AML-193 (cell line): Measurements from ENCODE around the gene TRIM10.
A peak's percentile ranks its signal among the peaks of the same experiment; 100 is the strongest.

Source experiments
- DNase-seq, 2 experiments: peaks; one replicate each; lab custom pipeline; 2025; lab: John Stamatoyannopoulos, UW

The TRIM10 gene, protein sequence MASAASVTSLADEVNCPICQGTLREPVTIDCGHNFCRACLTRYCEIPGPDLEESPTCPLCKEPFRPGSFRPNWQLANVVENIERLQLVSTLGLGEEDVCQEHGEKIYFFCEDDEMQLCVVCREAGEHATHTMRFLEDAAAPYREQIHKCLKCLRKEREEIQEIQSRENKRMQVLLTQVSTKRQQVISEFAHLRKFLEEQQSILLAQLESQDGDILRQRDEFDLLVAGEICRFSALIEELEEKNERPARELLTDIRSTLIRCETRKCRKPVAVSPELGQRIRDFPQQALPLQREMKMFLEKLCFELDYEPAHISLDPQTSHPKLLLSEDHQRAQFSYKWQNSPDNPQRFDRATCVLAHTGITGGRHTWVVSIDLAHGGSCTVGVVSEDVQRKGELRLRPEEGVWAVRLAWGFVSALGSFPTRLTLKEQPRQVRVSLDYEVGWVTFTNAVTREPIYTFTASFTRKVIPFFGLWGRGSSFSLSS

DNA sequence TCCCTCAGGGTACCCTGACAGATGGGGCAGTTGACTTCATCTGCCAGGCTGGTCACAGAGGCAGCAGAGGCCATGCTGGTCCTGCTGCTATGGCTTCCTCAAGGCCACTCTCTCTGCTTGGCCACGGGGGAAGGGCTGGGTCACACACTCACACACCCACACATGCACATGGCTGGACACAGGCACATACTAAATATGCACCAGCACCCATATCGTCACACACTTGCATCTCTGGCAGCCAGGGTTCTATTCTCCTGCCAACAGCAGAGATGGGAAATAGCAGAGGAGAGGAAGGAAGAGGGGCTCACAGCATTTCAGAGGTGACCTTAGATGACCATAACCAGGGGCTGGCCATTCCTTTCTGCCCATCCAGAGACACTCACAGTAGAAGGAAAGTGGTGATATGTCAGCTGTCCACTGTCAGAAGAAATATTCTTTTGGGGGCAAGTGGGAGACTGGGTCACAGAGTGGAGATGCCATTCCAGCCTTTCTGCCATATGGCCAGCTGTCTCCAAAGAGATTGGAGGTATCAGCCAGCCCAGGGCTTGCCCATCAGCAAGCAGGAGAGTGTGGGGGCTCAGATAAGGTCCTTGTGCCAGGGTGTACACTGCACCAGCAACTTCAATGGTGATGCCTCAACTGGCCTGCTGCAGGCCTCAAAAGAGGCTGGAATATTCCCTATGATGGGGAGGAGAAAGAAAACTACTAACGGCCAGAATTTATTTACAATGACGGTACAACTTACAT lies at the start of gene TRIM10:
TSS of gene TRIM10 (minus strand) at position 427 of the 747 bp plus-strand sequence. CDS start at position 74, 353 bp downstream.
- DNase-seq = no peak

DNA sequence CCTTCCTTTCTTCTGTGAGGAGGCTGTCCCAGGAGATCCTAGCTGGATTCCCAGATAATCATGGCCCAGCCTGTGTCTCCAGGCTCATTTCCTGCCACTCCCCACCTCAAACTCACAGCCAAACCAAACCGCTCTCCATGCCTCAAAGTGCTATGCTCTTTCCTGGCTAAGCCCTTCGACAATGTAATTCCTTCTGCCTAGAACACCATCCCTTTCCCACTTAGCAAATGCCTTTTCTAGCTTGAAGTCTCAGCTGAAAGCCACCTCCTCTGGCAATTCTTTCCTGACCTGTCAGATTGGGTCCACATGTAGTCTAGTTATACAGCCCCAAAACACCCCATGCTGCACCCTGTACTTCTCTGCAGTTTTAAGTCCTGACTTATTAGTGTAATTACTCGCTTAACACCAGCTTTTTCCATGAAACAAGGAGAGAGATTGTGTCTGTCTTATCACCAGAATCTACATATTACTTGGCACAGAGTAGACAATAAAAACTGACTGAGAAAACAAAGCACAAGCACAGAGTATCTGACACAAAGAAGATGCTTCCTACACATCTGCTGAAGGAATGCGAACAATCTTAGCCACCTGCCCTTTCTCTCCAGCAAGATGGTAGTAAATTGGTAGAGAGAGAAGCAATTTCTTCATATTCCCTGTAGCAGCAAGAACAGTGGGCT lies 46.7 kb upstream of the TRIM10 start:
- no peak for DNase-seq

DNA sequence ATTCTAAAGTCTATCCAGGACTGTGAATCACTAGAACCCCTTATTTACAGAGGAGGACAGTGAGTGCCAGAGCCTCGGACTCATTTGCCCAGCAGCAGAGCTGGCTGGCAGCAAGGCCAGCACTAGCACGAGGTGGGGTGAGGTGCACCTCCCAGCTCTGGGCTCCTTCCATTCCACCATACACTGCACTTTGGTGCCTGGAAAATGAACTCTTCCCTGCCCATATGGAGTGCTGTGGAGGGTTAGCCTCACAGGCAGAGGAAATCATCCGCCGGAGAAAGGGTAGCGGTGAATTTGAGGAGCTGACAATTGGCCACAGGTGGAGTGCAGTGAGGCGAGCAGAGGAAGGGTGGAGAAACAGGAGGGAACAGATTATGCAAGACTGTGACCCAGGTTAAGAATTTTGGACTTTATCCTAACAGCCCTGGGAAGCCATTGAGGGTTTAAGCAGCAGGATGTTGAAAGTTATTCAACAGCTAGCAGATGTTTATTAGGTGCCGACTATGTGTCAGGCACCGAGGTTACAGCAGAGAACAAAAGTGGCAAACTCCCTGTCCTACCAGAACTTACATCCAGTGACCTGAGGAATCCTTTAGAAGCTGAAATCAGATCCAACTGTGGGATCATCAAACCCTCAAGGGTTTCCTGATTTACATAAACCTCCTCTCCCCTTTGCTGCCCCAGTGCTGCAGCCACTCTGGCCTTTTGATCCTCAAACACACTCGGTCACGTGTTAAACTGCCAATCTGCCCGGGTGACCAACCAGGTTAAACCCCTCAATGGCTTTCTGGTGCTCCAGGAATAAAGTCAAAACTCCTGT lies 46.0 kb upstream of the TRIM10 start:
- DNase-seq = no peak

DNA sequence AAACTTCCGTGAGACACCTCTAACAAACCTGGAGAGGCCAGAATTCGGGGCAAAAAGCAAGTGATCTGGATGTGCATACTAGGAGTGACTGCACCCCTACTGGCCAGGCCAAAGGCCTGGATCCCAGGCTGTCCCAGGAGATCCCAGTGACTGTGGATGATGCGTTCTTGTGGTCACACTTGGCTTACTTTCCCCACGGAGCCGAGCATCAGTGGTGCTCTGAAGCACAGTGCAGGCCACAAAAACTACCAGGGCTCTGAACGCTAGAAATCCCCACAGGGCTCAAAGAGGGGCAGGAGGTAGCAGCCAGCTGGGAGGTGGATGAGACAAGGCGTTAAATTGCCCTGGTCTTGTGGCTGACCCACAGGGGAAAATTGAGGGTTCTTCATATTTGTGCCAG lies 45.1 kb upstream of the TRIM10 start:
- DNase-seq = no peak

DNA sequence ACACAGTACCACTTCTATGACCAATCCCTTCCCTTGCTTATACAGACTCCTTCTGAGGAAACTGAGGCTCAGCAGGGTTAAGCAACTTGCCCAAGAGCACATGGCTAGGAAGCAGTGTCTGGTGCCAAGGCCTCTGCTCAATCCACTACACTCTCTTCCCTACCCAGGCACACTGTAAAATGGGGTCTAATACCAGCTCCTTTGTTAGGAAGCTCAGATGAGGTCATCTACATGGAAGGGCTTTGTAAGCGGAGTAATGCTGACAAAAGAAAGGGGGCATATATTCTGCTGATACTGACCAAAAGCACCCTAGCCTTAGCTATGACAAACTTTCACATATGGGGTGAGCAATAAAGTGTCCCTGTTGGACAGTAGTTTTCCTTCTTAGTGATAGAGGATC lies 43.1 kb upstream of the TRIM10 start:
- no peak for DNase-seq

DNA sequence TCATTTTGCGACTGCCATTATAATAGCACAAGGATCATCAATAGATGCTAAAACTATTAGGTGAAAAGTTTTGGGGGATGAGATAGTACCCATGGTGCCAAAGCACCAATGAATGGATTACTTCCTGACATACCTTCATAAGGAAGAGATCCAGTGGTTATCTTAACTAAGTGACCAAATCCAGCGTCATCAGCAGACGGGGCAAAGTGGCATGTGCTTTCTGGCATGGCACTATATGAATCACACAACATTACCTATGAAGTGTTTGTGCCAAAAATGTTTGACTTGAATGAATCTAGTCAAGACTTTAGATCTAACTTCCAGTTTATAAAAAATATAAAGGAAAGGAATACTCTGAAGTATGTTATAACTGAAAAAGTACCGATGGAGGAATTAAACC lies 41.4 kb upstream of the TRIM10 start:
- DNase-seq = no peak

DNA sequence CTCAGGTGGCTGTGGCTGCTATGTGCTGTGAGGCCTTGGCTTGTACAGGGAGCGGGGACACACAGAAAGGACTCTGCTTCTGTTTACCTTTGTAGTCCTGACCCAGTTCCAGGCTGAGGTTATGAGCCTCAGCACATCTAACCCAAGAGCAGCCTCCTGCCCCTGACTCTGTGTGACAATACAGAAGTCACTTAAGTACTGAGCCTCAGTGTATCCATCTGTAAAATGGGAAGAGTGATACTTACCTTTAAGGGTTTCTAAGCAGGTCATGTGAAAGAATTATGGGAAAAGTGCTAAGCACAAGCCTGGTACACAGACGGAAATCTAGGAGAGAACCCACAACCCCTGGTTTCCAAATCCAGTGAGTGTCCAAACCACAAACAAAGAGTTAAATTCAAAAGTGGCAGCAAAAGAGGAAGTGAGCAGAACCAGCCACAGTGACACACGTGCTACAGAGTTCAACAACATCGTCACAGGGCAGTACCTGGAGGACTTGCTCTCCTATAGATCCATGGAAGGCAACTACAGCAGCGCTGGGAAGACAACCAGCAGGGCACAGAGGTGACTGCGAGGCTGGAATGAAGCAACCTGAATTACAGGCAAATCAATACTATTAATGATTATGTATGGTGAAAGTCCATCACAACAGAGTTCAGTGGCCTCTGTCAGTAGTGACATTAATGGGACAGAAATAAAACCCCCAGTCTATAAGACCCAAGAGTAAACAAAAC lies 39.7 kb upstream of the TRIM10 start:
- peak; percentile 66 to 75 for DNase-seq

DNA sequence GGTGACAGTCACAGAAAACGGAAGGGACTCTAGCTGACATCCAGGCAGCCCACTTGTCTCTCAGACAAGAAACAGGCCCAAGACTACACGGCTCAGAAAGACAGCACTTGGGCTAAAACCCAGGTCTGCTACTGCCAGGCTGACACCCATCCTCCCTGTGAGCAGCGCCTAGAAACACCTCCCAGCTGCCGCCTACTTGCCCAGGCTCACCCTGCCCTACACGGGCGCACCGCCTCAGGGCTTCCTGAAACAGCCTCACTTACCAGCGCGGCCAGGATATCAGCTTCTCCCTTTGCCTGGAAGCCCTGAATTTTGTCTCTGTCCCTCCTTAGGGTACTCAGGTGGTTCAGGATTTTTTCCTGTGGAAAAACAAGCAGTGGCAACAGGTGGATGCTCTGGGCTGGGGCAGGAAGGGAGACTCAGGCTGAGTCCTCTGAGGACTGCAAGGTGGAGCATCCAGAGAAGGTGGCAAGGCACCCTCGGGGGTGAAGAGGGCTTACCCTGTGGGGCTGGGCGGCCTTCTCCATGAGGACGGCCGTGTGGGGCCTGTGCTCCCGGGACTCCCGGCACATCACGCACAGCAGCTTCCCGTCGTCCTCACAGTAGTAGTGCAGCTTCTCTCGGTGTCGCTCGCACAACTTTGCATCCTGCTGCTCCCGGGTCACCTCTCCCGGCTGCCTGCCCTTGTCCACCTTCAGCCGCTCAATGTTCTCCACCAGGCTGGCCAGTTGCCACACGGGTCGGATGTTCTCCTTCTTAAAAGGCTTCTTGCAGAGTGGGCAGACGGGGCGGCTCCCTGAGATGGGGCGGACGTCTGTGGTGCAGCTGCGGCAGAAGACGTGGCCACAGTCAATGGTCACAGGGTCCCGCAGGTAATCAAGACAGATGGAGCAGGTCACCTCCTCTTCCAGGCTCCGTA lies 37.4 kb upstream of the TRIM10 start:
- DNase-seq = no peak

DNA sequence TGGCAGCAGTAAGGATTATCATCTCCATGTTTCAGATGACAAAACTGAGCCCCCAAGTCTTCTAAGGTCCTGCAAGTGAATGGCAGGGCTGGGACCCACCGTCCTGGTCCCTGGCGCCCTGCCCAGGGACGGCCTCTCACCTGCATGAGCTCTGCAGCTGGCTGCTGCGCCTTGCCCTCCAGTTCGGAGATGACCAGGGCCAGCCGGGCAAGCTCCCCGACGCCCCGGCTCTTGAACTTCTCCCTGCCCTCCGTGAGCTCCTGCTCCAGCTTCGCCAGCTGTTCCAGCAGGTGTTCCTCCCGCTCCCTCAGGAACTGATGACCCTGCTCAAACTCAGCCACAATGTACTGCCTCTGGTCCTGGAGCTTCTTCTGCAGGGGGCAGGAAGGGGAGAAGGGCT lies 35.4 kb upstream of the TRIM10 start:
- DNase-seq = no peak

DNA sequence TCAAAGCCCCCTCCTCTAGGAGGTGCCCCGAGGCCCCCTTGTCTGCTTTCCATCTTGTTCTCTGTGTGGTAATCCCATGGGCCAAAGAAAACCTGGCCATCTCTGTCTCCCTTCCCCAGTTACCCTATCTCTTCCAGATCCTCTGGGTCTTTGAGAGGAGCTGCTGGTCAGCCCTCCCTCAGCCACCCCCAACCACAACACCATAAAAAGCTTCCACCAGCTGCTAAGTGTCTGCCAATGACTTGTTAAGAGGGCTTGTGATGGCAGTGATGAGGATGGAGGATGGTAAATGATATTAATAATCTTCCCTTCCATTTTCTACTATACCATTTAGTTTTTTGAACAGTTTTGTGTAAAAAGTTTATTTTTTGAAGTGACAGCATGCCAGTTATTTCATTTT lies 34.9 kb upstream of the TRIM10 start:
- no peak for DNase-seq

DNA sequence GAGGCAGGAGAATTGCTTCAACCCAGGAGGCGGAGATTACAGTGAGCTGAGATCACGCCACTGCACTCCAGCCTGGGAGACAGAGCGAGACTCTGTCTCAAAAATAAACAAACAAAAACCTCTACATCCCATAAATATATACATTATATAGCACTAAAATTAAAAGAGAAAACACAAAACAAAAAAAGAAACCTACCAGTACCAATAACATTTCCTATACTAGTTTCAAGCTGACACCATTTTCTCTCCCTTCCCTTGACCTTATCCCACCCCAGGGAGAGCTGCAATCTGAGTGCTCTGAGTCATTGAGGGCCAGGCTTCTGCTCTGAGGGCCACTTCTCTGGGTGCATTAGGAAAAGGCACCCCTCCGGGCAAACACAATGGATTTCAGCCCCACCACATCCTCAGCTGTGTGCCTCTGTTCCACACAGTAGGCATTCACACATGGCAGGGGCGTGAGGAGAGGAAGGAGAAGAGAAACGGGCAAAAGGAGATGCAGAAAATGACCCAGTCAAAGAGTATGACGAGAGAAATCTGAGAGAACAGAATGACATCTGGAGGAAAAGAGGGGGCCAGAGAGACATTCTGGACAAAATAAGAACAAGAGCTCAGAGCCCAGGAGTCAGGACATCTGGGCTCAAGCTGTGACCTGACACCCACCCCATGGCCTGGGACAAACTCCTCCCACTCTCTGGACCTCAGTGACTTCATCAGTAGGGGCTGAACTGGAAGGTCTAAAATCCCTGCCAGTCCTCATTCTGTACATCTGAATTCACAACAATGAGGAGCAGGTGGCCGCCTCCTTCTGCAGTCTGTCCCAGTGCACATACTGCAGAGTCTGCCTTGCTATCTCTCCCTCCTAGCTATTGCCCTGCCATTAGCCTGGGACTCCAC lies 34.0 kb upstream of the TRIM10 start:
- no peak for DNase-seq

DNA sequence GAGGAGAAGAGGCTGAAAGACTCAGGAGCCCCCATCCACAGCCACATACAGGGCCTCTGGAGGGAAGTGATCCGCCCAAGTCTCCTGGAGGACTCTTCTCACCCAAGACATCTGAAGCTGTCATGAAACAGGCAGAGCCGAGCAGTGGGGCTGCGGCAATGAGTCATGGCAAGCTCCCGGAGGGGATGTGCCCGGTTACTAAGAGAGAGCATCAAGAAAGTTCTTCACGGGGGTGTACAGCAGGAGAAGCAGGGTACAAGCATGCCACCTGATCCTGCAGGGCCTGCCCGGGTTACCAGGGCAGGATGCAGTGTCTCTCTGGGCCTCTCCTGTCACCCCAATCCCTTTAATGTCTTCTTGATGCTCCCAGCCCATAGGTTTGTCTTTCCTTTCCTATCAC lies 31.1 kb upstream of the TRIM10 start:
- DNase-seq = no peak

DNA sequence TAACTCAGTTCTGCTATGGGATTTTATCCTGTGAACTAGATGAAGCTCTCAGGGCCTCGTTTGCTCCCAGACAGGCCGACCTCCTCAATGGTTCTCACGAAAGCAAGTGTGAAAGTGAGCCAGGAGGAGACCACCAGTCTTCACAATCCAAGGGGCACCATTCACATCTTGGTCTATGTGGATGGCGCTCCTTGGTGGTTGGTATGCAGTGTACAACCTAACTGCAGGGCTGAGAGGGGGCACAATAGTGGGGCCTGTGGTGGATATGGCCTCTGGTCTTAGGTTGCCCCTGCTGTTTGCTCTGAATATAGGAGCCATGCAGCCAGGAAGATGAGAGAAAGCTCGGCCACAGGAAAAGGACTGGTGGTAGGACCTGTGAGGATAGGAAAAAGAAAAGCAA lies 27.5 kb upstream of the TRIM10 start:
- DNase-seq = no peak

DNA sequence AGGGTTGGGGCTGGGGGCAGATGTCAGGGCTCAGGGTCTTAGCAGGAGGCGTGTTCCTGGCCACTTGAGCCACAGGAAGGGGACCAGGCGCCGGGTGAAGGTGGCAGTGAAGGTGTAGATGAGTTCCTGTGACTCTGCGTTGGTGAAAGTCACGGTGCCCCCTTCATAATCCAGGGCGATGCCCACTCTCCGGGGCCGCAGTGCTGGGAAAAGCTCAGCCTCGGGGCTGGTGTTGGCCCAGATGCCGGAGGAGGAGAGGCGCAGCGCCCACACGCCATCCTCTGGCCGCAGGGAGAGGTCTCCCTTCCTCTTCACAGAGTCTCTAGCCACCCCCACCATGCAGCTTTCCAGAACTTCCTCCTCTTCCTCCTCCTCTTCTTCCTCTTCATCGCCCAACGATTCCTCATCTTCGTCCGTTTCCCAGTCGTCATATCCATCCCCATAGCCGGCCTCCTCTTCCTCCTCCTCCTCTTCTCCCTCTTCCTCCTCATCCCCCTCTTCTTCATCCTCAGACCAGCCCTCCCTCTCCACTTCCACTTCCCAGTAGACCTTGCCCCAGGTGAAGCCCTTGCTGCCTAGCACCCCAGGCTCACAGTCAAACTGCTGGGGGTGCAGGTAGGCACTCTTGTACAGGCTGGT lies 25.0 kb upstream of the TRIM10 start:
- no peak for DNase-seq

DNA sequence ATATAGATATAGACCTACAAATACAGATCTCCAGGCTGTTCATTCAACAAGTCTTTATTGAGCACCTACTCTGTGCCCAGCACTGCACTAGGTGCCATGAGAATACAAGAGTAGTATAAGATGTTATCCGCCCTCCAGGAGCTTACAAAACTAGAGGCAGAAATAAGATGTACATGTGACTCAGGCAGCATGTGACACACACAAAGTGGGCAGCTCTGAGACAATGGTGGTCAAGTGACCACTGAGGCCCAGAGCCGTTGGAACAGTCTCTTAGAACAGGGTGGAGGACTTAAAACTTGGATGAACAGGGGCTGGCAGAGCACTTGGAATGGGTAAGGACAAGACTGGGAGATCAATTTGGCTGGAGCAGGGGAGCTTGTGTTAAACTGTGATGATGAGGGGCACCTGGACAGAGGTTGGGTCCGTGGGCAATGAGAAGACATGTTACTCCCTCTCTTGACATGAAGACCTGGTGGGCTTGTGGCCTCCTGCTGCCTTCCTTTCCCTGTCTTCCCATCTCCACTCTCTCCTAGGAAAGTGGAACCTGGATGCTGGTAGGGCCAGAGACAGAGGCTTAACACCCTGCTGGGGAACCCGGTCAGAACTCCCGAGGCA lies 23.5 kb upstream of the TRIM10 start:
- no peak for DNase-seq

DNA sequence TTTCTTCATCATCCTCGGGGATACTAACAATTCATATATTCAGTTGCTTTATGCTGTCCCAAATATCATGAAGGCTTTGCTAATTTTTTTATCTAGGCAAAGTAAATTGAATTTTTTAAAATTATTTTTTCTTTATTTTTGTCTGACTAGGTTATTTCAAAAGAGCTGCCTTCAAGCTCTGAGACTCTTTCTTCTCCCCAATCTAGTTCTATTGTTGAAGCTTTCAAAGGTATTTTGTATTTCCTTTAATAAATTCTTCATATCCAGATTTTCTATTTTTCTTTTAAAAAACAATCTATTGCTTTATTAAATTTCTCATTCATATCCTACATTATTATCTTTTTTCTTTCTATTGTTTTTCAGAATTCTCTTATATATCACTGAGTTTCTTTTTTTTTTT lies 19.1 kb upstream of the TRIM10 start:
- no peak for DNase-seq

DNA sequence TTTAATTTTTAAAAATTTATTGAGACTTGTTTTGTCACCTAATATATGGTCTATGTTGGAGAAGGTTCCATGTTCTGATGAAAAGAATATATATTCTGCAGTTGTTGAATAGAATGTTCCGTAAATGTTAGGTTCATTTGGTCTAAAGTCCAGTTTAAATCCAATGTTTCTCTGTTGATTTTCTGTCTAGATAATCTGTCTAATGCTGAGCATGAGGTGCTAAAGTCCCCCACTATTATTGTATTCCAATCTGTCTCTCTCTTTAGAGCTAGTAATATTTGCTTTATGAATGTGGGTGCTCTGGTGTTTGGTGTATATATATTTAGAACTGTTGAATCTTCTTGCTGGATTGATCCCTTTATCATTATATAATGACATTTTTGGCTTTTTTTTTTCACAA lies 17.8 kb upstream of the TRIM10 start:
- no peak for DNase-seq

DNA sequence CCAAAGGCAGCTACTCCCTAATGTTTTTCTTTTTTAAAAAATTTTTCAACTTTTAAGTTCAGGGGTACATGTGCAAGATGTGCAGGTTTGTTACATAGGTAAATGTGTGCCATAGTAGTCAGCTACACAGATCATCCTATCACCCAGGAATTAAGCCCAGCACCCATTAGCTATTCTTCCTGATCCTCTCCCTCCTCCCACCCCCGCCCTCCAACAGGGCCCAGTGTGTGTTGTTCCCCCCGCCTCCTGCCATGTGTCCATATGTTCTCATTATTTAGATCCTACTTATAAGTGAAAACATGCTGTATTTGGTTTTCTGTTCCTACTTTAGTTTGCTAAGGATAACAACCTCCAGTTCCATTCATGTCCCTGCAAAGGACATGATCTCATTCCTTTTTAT lies 14.8 kb upstream of the TRIM10 start:
- no peak for DNase-seq
